ENCODE results near the gene BORCS5. TPM values are rescaled to one million over a fixed set of nuclear protein-coding genes. Genes with fewer than 3 reads are reported as not detected.
"Not testable (repeated sequence)": the region's sequence is repeated elsewhere in the genome, so short reads cannot be mapped to it uniquely, and the experiment has no call there.

BORCS5 gene
- total RNA-seq (2014; rRNA removed; shearing (Covaris generic)): 4.2 and 6.4 TPM in 2 replicates
- 1.6 and 1.7 TPM in 2 replicates for polyA plus RNA-seq (2014; cell fraction: nucleus; rRNA removed)

DNA sequence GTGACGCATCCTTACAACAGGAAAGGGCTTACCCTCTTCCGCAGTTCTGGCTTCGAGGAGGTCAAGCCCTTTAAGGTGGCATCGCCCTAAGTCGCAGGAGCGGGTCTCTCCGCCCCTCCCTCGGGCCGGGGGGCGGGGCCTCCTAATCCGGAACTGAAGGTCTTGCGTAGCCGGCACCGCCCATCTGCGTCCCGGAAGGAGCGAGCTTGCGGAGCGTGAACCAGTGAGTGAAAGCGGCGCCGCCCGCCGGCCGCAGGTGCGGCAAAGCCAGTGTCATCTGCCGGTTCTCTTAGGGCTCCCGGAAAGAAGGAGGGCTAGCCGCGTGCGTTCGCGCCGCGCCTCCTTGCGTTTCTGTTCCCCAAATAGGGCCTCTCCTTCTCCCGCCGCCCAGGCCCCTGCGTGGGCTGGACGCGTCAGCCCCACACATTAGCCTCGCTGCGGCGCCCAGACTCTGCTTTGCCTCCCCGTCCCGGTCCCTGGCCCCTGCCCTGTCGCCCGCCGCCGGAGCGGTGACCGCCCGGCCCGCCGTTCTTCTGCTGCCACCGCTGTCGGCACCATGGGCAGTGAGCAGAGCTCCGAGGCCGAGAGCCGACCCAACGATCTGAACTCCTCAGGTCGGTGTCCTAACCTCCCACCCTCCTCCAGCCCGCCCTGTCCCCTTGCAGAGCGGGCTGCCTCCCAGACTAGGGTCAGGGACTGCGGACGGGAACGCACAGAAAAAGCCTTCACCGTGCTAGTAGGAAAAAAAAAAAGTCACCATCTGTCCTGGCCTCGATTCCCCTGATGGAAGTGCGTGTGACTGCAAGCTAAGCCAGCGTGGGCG lies at the start of gene BORCS5:
Gene BORCS5 (plus strand): TSS at position 183 of the 823 bp plus-strand sequence. CDS start 374 bp downstream, at position 557.
- peak; percentile 93 for DNase-seq (ENCODE audit: extremely low read depth, low read depth)

DNA sequence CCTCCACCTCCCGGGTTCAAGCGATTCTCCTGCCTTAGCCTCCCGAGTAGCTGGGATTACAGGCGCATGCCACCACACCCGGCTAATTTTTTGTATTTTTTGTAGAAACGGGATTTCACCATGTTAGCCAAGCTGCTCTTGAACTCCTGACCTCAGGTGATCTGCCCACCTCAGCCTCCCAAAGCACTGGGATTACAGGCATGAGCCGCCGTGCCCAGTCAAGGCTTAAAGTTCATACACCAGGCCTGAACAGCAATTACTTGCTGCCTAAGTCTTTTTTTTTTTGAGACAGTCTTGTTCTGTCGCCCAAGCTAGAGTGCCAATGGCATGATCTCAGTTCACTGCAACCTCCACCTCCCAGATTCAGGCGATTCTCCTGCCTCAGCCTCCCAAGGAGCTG lies 46.2 kb upstream of the BORCS5 start:
- DNase-seq (ENCODE audit: extremely low read depth, low read depth): not testable (repeated sequence)

- no peak for DNase-seq (ENCODE audit: extremely low read depth, low read depth)
These were observed 41.0 kb upstream of the BORCS5 start for GRCh38 chr12:12315838-12316237.

DNA sequence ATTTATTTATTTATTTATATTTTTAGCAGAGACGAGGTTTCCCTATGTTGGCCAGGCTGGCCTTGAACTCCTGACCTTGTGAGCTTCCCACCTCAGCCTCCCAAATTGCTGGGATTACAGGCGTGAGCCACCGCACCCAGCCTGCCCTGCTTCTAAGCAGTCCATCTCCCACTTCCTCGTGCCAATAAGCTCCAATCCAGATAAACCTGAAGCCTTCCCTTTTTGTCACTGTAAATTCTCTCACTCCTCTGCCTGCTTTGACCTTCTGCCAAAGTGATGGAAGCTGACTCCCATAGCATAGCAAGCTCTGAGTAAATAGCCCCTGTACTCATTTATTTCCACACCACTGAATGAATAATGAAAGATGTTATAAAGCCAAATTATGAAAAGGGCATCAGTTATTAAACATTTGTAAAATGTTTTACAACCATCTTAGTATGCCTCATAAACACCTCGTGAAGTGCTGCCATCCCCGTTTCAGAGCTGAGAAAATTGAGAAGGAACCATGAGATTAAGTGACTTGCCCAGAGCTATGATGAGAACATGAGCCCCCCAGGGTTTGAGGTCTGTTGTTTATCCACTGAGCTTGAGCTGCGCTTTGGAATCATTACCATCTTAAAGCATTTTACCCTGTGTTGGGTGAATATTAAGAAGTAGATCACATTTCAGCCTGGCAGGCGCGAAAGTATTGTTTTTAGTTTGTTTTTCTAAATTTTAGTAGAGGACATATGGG lies 37.3 kb upstream of the BORCS5 start:
- DNase-seq (ENCODE audit: extremely low read depth, low read depth): no peak

DNA sequence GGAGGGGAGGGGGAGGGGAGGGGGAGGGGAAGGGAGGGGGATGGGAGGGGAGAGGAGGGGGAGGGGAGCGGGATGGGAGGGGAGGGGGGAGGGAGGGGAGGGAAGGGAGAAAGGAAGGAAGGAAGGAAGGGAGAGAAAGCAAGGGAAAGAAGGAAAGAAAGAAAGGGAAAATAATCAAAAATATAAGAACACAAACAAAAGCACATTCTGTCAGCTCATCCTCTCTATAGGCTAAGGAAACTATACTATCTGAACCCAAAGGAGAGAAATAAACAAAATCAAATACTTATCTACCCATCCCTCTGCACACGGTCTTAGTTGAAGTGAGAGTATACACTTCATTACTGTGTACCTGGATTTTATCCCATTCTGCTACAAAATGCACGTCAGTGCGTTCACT lies 33.8 kb upstream of the BORCS5 start:
- no peak for DNase-seq (ENCODE audit: extremely low read depth, low read depth)

- DNase-seq (ENCODE audit: extremely low read depth, low read depth): no peak
These were observed 33.3 kb upstream of the BORCS5 start for GRCh38 chr12:12323591-12323990.

- DNase-seq (ENCODE audit: extremely low read depth, low read depth): no peak
These were observed 30.6 kb upstream of the BORCS5 start for GRCh38 chr12:12326262-12326661.

DNA sequence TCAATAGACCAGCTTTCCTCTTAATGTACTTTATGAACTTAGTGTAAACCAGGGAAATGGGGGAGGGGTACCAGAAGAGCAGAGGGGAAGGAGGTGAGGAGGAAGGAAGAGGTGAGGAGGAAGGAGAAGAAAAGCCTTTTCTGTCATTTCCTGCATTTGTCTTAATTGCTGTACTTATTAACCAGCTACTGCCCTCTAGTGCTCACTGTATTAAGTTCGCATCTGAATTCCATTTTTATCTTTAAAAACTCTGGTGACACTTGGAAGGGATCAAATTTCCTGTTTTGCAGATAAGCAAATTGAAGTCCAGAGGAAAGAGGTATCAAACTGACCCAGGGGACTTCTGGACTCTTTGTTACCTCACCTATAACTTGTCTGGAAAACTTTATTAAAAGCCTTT lies 29.1 kb upstream of the BORCS5 start:
- peak; percentile 56 for DNase-seq (ENCODE audit: extremely low read depth, low read depth)

DNA sequence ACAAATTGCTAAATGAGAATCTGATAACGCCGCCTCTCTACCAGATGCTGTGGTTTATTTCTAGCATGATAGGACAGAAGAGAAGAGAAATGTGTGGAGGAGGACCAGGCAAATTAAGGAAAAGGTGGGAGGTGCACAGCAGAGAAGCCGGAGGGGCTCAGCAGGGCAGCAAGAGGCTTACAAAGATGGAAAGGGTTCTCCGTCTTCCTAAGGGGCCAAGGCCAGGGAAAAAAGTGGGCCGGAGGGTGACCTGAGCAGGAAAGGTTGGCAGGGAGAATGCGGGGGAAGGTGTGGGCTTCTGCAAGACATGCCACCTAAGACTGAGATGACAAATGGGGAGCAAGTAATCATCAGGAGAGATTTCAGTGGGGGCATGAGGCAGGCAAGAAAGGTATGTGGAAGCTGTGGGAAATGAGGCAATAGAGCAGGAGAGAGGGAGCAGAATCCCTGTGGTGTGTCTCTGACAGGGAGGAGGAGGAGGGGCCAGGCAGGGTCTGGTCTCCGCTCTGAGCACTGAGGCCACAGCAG lies 25.6 kb upstream of the BORCS5 start:
- no peak for DNase-seq (ENCODE audit: extremely low read depth, low read depth)

DNA sequence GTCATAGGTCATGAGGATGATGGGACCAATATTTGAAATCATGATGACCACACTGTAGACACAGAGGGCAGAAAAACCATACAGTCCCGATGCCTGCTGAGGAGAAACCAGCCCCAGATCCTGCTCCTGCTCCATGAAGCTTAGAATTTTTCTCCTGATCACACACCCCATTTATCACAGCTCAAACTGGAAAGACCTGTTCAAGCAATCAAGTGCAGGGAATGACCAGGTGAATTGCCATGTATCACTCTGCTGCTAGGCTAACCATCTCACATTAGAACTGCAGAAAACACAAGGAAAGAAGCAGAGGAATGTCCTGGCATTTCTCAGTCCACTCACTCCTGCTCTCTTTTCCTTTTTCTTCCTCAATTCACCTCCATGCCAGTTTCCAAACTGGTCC lies 25.0 kb upstream of the BORCS5 start:
- DNase-seq (ENCODE audit: extremely low read depth, low read depth): no peak

DNA sequence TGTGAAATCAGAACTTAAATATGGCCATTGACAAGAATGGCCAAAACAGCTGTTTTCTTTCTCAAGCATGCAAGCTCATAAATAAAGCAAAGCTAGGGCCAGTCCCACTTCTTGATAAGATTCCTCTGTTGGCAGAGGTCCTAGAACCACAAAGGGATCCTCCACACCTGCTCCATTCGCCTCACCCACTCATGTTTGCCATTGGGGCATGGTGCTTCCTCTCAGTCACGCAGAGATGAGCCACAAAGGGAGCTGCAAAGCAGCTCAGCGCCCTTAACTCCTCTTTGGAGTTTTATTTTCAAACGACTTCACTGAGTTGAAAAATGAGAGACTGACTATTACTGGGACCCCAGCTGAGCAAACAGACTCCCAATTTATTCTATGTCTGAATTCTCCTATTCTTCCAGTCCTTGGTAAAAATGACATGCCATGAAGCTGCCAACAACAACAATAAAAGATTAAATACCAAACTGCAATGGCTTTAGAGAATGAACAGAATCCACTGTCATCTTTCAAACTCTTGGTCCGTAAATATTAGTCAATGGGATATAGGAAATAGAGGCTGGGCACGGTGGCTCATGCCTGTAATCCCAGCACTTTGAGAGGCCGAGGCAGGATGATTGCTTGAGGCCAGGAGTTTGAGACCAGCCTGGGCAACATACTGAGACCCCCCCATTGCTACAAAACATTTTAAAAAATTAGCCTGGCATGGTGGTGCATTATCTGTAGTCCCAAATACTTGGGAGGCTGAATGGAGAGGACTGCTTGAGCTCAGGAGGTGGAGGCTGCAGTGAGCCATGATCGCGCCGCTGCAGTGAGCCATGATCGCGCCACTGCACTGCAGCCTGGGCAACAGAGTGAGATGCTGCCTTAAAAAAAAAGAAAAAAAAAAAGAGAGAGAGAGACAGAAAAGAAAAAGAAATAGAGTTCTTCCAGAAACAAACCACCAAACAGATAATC lies 23.2 kb upstream of the BORCS5 start:
- no peak for DNase-seq (ENCODE audit: extremely low read depth, low read depth)

DNA sequence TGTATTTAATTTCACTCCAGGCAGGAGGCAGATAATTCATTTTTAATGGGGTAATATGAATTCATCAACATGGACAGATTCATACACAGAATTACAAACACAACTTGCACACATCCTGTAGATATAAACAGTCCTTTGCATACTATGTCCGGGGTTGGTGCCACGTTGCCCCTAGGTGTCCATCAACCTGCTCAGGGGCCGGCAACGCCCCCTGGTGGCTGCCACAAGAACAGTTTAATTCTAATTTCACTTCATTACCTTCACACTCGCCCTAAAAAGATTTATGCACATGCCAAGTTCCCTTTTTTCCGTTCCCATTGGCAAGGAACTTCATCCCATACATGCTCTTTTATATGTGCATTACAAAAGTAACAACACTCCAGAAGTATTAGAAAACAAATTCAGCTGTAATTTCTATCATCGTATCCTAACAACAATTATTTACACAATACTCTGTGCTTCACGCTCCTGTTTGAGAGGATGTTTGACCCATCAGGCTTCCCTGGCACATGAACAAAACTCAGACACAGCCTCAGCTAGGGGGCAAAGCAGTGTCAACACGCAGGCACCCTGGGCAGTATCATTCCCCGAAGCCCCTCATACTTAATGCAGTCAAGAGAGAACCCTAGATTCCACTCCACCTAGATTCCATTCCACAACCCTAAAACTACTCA lies 22.4 kb upstream of the BORCS5 start:
- DNase-seq (ENCODE audit: extremely low read depth, low read depth): no peak

DNA sequence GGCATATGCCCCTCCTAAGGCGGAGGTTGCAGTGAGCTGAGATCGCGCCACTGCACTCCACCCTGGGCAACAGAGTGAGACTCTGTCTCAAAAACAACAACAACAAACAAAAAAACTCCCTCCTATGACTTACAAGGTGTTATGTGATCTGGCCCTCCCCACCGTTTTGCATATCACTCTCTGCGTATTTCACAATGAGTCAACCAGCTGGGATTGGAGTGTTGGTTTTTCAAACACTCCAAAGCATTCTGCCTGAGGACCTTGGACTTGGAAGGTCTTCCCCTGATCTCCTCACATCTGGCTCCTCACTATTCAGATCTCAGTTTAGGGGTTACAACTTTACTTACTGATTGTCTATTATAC lies 20.8 kb upstream of the BORCS5 start:
- DNase-seq (ENCODE audit: extremely low read depth, low read depth): no peak

DNA sequence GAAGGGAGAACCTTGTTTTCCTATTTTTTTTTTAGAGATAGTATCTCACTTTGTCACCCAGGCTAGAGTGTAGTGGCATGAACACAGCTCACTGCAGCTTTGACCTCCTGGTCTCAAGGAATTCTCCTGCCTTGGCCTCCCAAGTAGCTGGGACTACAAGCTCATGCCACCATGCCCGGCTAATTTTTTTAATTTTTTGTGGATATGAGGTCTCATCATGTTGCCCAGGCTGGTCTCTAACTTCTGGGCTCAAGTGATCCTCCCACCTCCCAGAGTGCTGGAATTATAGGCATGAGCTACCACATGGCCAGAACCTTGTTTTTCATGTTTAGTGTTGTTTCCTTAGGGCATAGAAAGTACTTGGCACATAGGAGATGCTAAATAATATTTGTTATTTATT lies 20.4 kb upstream of the BORCS5 start:
- no peak for DNase-seq (ENCODE audit: extremely low read depth, low read depth)

GRCh38 chr12:12338527-12339168 lies 18.2 kb upstream of the BORCS5 start:
- no peak for DNase-seq (ENCODE audit: extremely low read depth, low read depth)

DNA sequence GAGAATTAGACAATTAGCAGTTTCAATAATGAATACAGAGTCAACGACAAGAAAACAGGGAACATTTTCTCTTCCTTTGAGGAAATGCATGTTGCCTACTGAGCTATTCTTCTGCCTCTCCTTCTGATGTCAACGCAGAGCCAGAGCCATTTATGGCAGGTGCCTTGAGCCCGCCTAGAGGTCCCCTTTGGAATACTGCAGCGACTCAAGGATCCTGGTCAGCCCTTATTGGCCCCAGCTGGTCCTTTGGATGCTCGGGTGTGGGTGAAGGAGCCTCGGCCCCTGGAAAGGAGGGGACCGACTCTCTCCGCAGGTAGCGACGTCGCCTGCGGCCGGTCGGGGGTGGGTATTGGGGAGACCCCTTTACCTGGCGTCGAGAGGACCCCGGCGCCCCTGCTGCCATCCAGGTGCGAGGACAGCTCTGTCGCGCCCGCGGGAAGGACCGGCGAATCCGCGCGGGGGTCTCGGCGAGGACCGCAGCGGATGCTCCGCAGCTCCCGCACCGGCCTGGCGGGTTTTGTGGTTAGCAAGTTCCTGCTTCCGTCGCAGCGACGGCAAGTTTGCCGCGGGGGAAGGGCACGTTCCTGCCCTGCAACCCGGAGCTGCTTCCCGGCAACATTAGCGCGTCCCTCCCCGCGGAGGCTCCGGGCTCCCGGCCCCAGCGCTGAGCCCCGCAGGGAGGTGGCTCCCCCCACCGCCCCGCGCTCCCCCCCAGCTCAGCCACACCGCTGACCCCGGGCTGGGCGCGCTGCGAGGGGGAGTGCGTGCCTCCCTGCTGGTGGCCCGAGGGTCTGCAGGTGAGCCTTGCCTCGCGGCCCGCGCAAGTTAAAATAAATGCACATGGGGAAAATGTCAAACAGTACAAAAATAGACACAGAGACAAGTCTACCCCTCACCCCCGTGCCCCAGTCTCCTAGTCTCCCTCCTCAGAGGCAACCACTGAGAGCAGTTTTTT lies 6.9 kb upstream of the BORCS5 start, which contains the start of gene MANSC1:
Gene MANSC1 (minus strand): TSS at position 532 of the 955 bp plus-strand sequence. CDS start 6,928 bp downstream, outside the sequence.
- no peak for DNase-seq (ENCODE audit: extremely low read depth, low read depth)

GRCh38 chr12:12350868-12351463 lies 5.9 kb upstream of the BORCS5 start:
- peak; percentile 58 for DNase-seq (ENCODE audit: extremely low read depth, low read depth)
